Measurements from ENCODE around the gene JAG1. TPM values are rescaled to one million over a fixed set of nuclear protein-coding genes. Genes with fewer than 3 reads are reported as not detected.

Gene JAG1
- total RNA-seq, 3 donors from 2014 or later (not counting 1 experiment from before 2014, with no cell fraction given), result 8.1 to 12.3 (median 8.7) TPM

DNA sequence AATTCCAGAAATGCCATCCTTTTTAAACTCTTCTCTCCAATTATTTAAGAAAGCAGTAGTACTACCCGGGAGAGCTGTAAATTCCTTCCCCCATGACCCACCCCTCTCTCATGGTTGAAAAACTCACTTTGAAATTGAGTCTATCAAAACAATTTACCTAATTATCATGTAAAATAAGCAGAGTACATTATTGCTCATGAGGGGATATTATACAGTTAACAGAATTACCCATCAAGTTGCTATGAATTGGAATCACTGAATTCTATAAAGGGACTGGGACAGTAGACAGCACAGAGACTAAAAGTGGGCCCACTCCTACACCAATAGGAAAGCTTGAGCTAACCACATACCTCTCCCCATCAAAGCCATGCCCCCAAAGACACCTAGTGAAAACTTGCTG lies 16.3 kb downstream of the JAG1 start:
- H3K36me3 ChIP-seq (ENCODE audit: control insufficient read depth, insufficient read depth, low read length), result no peaks in the 10 kb centered on the region
- TF ChIP-seq, protein P1, sequence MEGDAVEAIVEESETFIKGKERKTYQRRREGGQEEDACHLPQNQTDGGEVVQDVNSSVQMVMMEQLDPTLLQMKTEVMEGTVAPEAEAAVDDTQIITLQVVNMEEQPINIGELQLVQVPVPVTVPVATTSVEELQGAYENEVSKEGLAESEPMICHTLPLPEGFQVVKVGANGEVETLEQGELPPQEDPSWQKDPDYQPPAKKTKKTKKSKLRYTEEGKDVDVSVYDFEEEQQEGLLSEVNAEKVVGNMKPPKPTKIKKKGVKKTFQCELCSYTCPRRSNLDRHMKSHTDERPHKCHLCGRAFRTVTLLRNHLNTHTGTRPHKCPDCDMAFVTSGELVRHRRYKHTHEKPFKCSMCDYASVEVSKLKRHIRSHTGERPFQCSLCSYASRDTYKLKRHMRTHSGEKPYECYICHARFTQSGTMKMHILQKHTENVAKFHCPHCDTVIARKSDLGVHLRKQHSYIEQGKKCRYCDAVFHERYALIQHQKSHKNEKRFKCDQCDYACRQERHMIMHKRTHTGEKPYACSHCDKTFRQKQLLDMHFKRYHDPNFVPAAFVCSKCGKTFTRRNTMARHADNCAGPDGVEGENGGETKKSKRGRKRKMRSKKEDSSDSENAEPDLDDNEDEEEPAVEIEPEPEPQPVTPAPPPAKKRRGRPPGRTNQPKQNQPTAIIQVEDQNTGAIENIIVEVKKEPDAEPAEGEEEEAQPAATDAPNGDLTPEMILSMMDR (IDR thresholded peaks at IDR 0.05), result no peak
- WGBS (ENCODE audit: insufficient coverage), result 94% methylated on average over 1 of the region's 1 CpG

DNA sequence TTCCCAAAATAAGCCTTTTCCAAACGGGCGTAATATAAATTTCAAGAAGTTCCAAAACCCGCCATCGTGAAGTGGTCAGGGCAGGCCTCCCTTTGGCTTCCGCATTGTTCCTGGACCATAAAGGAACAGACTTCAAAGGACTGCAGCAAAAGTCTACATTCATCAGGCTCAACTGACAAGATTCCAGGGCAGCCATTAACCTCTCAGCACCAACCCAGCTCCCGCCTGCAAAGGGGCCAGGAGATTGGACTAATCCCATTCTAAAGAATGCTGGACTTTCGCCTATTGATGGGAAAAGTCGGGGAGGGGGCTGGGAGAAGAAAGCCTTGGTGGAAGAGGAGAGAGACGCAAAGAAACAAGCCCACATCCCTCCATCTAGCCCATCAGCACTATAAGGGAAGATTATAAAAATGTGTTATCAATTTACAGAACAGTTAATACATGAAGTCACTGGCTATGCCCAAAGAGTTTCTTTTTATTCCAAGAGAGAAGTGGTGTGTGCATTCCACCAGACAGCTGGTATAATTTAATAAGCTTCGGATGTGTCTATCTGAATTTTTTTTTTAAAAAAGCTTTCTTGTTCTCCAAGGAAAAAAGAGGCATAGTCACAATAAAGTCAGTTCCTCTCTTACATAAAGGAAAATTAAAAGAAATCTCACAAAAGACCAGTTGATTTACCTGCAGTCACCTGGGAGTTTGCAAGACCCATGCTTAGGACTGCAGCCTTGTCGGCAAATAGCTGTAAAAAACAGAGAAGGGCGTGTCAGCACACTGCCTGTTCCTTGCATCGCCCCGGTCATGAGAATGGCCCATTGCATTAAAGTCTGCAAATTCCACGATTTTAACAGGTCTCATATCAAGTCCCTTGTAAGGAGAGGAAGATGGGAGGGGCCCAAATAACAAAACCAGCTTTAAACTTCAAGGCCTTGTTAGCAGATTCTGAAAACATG lies 17.8 kb downstream of the JAG1 start:
- no peak overlapping the region for H3K4me3 Mint-ChIP-seq
- intact Hi-C loops (cut with micrococcal nuclease), result no loop called here
- no peaks in the 10 kb centered on the region for H3K36me3 Mint-ChIP-seq
- H3K4me1 Mint-ChIP-seq, result no peaks in the 10 kb centered on the region
- H3K4me3 ChIP-seq (ENCODE audit: low read length), result no peak overlapping the region
- no peak for DNase-seq
- WGBS (ENCODE audit: insufficient coverage), result 92% methylated on average over 12 of the region's 15 CpGs
- no peak for ATAC-seq
- no peaks in the 10 kb centered on the region for H3K4me1 ChIP-seq (ENCODE audit: control insufficient read depth, insufficient read depth, low read length)
- H3K9me3 Mint-ChIP-seq, result no peaks in the 10 kb centered on the region
- H3K36me3 ChIP-seq (ENCODE audit: control insufficient read depth, insufficient read depth, low read length), result no peaks in the 10 kb centered on the region
- no peak overlapping the region for H3K27ac Mint-ChIP-seq
- peaks cover 0 to 2% of the 10 kb centered on the region in 2 donors for H3K27me3 Mint-ChIP-seq (ENCODE audit: low read depth in 2 of 2)
- H3K9me3 ChIP-seq (ENCODE audit: control insufficient read depth, insufficient read depth, low read length), result no peaks in the 10 kb centered on the region
- H3K27me3 ChIP-seq (ENCODE audit: control insufficient read depth, insufficient read depth, low read length), result no peaks in the 10 kb centered on the region
- no peak overlapping the region for H3K27ac ChIP-seq (ENCODE audit: low read length)
- TF ChIP-seq, protein P1 (IDR thresholded peaks at IDR 0.05), result no peak

More for the DNA sequence above, 16.3 kb downstream of the JAG1 start:
- Histone ChIP-seq H3K9me3 (ENCODE audit: control insufficient read depth, insufficient read depth, low read length) (no peaks in the 10 kb centered on the region), H3K4me3 (ENCODE audit: low read length) (no peak overlapping the region), H3K4me1 (ENCODE audit: control insufficient read depth, insufficient read depth, low read length) (no peaks in the 10 kb centered on the region), H3K27me3 (ENCODE audit: control insufficient read depth, insufficient read depth, low read length) (no peaks in the 10 kb centered on the region), H3K27ac (ENCODE audit: low read length) (no peak overlapping the region)
- ATAC-seq (no peak), DNase-seq (no peak)
- Mint-ChIP-seq H3K27ac (no peak overlapping the region), H3K27me3 (ENCODE audit: low read depth in 2 of 2) (peaks cover 0 to 4% of the 10 kb centered on the region in 2 donors), H3K4me1 (no peaks in the 10 kb centered on the region), H3K9me3 (no peaks in the 10 kb centered on the region), H3K36me3 (no peaks in the 10 kb centered on the region), H3K4me3 (no peak overlapping the region)
- intact Hi-C loops (cut with micrococcal nuclease), result no loop called here

DNA sequence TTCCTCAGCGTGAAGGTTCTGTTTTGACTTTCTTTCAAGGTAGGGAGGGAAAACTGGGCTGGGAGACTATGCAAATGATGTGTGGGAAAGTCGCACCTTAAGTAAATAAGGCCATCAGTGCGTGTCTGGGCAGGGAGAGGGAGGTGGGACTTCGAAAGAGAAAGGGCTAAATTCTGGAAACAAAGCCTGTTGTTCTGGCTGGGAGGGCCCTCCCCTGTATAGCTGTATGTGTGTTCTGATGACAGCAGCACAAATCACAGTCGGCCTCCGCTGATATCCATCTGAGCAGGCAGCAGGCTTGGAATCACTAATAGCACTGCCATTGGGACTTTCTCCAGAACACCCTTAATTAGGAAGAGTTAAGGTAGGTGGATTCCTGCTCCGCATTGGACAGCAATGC lies 19.2 kb downstream of the JAG1 start:
- H3K27me3 Mint-ChIP-seq (ENCODE audit: low read depth in 2 of 2), result peaks cover 0 to 2% of the 10 kb centered on the region in 2 donors
- H3K4me1 Mint-ChIP-seq, result no peaks in the 10 kb centered on the region
- ATAC-seq, result no peak
- H3K4me3 Mint-ChIP-seq, result no peak overlapping the region
- Histone ChIP-seq H3K4me1 (ENCODE audit: control insufficient read depth, insufficient read depth, low read length) (no peaks in the 10 kb centered on the region), H3K27me3 (ENCODE audit: control insufficient read depth, insufficient read depth, low read length) (no peaks in the 10 kb centered on the region), H3K36me3 (ENCODE audit: control insufficient read depth, insufficient read depth, low read length) (no peaks in the 10 kb centered on the region), H3K27ac (ENCODE audit: low read length) (no peak overlapping the region), H3K9me3 (ENCODE audit: control insufficient read depth, insufficient read depth, low read length) (no peaks in the 10 kb centered on the region), H3K4me3 (ENCODE audit: low read length) (no peak overlapping the region)
- no peaks in the 10 kb centered on the region for H3K9me3 Mint-ChIP-seq
- no peak for DNase-seq
- intact Hi-C loops (cut with micrococcal nuclease), result no loop called here
- H3K36me3 Mint-ChIP-seq, result no peaks in the 10 kb centered on the region
- TF ChIP-seq, protein P1 (IDR thresholded peaks at IDR 0.05), result no peak
- H3K27ac Mint-ChIP-seq, result no peak overlapping the region
- WGBS (ENCODE audit: insufficient coverage), result 87% methylated on average over 7 of the region's 7 CpGs
